ENCODE data around the gene CTNNA2. TPM values are rescaled to one million over a fixed set of nuclear protein-coding genes. Genes with fewer than 3 reads are reported as not detected.

Gene CTNNA2
- total RNA-seq, 1 experiment from 2014 or later, result 5.5 TPM

DNA sequence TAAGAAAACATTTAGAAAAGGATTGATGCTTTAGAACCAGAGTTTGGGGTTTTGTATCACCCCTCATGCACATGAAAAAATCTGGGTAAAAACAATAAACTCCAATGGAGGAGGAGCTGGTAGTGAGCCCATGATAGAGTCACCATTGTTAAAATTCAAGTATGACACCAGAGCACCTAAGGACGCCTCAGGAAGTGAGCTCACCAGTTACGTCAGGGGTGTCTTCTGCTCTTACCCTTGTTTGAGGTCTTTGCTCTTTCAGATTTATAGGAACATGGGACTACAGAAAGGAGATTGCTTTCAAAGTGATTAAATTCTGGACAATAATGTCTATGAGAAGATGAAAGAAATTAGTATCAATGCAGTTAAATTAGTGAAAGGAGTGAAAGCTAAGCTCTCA, 685.2 kb downstream of the CTNNA2 start:
- Mint-ChIP-seq H3K36me3 (ENCODE audit: insufficient read depth in 1 of 3, low read depth in 3 of 3) (peaks cover 4 to 10% (median 4%) of the 10 kb centered on the region in 3 experiments; a peak in 6 of 7 replicates), H3K27me3 (ENCODE audit: low read depth) (no peaks in the 10 kb centered on the region), H3K27ac (no peak overlapping the region), H3K4me1 (peaks cover 4 to 6% of the 10 kb centered on the region in 2 experiments; a peak in 3 of 4 replicates), H3K4me3 (no peak overlapping the region), H3K9me3 (peaks cover 5 to 10% of the 10 kb centered on the region in 2 experiments; a peak in 4 of 5 replicates)
- H2BK15ac ChIP-seq (ENCODE audit: low read depth, low read length), result no peak overlapping the region
- H4K20me1 ChIP-seq (ENCODE audit: control insufficient read depth, insufficient read depth, insufficient read length), result no peaks in the 10 kb centered on the region
- TF ChIP-seq, protein P1, sequence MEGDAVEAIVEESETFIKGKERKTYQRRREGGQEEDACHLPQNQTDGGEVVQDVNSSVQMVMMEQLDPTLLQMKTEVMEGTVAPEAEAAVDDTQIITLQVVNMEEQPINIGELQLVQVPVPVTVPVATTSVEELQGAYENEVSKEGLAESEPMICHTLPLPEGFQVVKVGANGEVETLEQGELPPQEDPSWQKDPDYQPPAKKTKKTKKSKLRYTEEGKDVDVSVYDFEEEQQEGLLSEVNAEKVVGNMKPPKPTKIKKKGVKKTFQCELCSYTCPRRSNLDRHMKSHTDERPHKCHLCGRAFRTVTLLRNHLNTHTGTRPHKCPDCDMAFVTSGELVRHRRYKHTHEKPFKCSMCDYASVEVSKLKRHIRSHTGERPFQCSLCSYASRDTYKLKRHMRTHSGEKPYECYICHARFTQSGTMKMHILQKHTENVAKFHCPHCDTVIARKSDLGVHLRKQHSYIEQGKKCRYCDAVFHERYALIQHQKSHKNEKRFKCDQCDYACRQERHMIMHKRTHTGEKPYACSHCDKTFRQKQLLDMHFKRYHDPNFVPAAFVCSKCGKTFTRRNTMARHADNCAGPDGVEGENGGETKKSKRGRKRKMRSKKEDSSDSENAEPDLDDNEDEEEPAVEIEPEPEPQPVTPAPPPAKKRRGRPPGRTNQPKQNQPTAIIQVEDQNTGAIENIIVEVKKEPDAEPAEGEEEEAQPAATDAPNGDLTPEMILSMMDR (conservative IDR thresholded peaks at IDR 0.05), result no peak
- H3K27ac ChIP-seq (ENCODE audit: insufficient read length, low read depth, low read length), result no peak overlapping the region
- no peak for DNase-seq
- H4K91ac ChIP-seq (ENCODE audit: insufficient read length, low read depth, low read length), result no peak overlapping the region
- H3K23ac ChIP-seq (ENCODE audit: insufficient read length, low read depth, low read length), result no peak overlapping the region
- H3T11ph ChIP-seq (ENCODE audit: low read length), result no peak overlapping the region
- H2BK120ac ChIP-seq (ENCODE audit: low read depth, low read length, poor library complexity, severe bottlenecking), result no peak overlapping the region
- H3K23me2 ChIP-seq (ENCODE audit: insufficient read length, low read depth, low read length, poor library complexity, severe bottlenecking), result no peaks in the 10 kb centered on the region
- no peak overlapping the region for H3K56ac ChIP-seq (ENCODE audit: insufficient read length, low read depth, low read length)
- H3K9me3 ChIP-seq (ENCODE audit: control insufficient read depth, low read depth, low read length), result no peaks in the 10 kb centered on the region
- WGBS (ENCODE audit: extremely low coverage, insufficient read length, low lambda C conversion rate), result no CpG with 5 or more reads among the region's 2 CpGs
- no peak overlapping the region for H2BK5ac ChIP-seq (ENCODE audit: insufficient read length, low read length)
- H2AFZ ChIP-seq (ENCODE audit: low read length), result no peak overlapping the region
- no peak overlapping the region for H4K5ac ChIP-seq (ENCODE audit: insufficient read length, low read depth, low read length)
- H2BK20ac ChIP-seq (ENCODE audit: low read depth, low read length, poor library complexity, severe bottlenecking), result no peak overlapping the region
- no peak overlapping the region for H3K14ac ChIP-seq (ENCODE audit: insufficient read depth, low read length)
- H3K4me2 ChIP-seq (ENCODE audit: insufficient read depth, insufficient read length, low read length), result no peak overlapping the region
- H3K79me2 ChIP-seq (ENCODE audit: insufficient read depth, low read length), result no peaks in the 10 kb centered on the region
- no peaks in the 10 kb centered on the region for H3K79me1 ChIP-seq (ENCODE audit: insufficient read depth, low read depth, low read length, poor library complexity, severe bottlenecking)
- no peak overlapping the region for H3K4ac ChIP-seq (ENCODE audit: low read depth, low read length)
- no peak overlapping the region for H4K8ac ChIP-seq (replicated peaks; ENCODE audit: insufficient read length, low read depth, low read length)
- no peak overlapping the region for H3K18ac ChIP-seq (ENCODE audit: insufficient read length, low read depth, low read length)
- no peak overlapping the region for H2BK12ac ChIP-seq (ENCODE audit: insufficient read length, low read depth, low read length)
- no peak overlapping the region for H3K9ac ChIP-seq (ENCODE audit: extremely low read depth, insufficient read length, low read length)
- no peak overlapping the region for H2AK5ac ChIP-seq (ENCODE audit: insufficient read length, low read length)
- no peaks in the 10 kb centered on the region for H3K4me1 ChIP-seq (ENCODE audit: insufficient read depth, low read length)
- H3K27me3 ChIP-seq (ENCODE audit: insufficient read depth, low read length), result no peaks in the 10 kb centered on the region

Measured in H9 (cell line).